ENCODE measurements around the gene UBE2E2. TPM values are rescaled to one million over a fixed set of nuclear protein-coding genes. Genes with fewer than 3 reads are reported as not detected.

The UBE2E2 gene
- total RNA-seq, 4 donors from 2014 or later, result 3.1 to 58.5 (median 25.0) TPM

- Histone ChIP-seq H3K4me3 (no peak overlapping the region), H3K36me3 (no peaks in the 10 kb centered on the region), H3K4me1 (no peaks in the 10 kb centered on the region), H3K27ac (no peak overlapping the region), H3K27me3 (no peaks in the 10 kb centered on the region), H3K9me3 (no peaks in the 10 kb centered on the region)
- intact Hi-C loops (cut with DNase I; ENCODE audit: low total_unique reads), result no loop called here
- TF ChIP-seq, protein P1, sequence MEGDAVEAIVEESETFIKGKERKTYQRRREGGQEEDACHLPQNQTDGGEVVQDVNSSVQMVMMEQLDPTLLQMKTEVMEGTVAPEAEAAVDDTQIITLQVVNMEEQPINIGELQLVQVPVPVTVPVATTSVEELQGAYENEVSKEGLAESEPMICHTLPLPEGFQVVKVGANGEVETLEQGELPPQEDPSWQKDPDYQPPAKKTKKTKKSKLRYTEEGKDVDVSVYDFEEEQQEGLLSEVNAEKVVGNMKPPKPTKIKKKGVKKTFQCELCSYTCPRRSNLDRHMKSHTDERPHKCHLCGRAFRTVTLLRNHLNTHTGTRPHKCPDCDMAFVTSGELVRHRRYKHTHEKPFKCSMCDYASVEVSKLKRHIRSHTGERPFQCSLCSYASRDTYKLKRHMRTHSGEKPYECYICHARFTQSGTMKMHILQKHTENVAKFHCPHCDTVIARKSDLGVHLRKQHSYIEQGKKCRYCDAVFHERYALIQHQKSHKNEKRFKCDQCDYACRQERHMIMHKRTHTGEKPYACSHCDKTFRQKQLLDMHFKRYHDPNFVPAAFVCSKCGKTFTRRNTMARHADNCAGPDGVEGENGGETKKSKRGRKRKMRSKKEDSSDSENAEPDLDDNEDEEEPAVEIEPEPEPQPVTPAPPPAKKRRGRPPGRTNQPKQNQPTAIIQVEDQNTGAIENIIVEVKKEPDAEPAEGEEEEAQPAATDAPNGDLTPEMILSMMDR (IDR thresholded peaks at IDR 0.05), result no peak
- no peak for DNase-seq
These were observed 39.0 kb downstream of the UBE2E2 start for GRCh38 chr3:23242106-23242505.

DNA sequence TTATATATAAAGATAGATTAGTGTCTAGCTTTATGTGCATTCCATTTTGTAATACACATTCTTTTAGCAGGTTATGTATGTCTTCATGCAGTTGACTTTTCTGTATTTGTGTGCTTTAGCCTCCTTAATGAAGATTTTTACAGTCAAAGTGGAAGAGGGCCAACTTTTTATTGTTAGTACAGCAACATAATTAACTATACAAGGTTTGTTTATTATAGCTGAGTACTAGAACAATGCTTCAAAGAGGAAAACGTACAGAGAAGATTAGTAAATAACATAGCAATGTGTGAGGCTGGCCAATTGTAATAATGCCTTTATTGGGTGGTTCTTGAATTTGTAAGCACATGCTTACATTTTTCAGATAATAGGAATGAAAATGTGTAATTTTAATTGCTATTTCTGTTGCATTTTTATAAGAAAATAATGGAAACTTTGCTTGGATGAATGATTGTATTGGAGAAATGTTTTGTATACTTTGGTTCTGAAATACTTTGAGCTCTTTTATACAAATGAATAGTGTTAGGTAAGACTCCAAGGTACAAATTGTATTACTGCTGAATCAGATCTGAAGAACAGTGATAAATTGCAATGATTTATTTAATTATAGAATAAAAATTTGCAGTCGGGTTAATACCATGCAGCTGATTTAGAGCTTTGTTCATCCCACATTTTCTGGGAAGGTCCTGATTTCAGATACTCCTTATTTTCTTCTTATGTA is 41.4 kb downstream of the UBE2E2 start:
- Histone ChIP-seq H3K9me3 (no peaks in the 10 kb centered on the region), H3K4me1 (no peaks in the 10 kb centered on the region), H3K27me3 (no peaks in the 10 kb centered on the region), H3K27ac (no peak overlapping the region), H3K36me3 (no peaks in the 10 kb centered on the region), H3K4me3 (no peak overlapping the region)
- intact Hi-C loops (cut with DNase I; ENCODE audit: low total_unique reads), result no loop called here
- TF ChIP-seq, protein P1 (IDR thresholded peaks at IDR 0.05), result no peak
- TF ChIP-seq POLR2A (IDR thresholded peaks at IDR 0.05), result no peak
- DNase-seq, result no peak

DNA sequence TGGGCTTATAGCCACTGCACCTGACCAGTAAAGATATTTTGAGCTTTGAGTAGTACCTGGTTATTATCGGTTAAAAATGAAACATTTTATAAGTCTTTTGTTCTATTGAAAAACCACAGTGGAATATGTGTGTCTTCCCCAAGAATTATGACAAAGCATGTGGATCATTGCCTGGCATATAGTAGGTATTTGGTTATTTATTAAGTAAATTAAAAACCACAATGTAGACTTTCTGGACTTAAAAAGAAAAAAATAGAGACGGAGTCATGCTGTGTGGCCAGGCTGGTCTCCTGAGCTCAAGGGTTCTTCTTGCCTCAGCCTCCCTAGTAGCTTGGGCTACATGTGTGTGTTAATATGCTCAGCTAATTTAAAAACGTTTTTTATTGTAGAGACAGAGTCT is 43.5 kb downstream of the UBE2E2 start:
- no peak for DNase-seq
- intact Hi-C loops (cut with DNase I; ENCODE audit: low total_unique reads), result no loop called here
- Histone ChIP-seq H3K36me3 (no peaks in the 10 kb centered on the region), H3K27me3 (no peaks in the 10 kb centered on the region), H3K27ac (no peak overlapping the region), H3K4me3 (no peak overlapping the region), H3K9me3 (no peaks in the 10 kb centered on the region), H3K4me1 (no peaks in the 10 kb centered on the region)
- TF ChIP-seq POLR2A (IDR thresholded peaks at IDR 0.05), result no peak
- TF ChIP-seq, protein P1 (IDR thresholded peaks at IDR 0.05), result no peak

DNA sequence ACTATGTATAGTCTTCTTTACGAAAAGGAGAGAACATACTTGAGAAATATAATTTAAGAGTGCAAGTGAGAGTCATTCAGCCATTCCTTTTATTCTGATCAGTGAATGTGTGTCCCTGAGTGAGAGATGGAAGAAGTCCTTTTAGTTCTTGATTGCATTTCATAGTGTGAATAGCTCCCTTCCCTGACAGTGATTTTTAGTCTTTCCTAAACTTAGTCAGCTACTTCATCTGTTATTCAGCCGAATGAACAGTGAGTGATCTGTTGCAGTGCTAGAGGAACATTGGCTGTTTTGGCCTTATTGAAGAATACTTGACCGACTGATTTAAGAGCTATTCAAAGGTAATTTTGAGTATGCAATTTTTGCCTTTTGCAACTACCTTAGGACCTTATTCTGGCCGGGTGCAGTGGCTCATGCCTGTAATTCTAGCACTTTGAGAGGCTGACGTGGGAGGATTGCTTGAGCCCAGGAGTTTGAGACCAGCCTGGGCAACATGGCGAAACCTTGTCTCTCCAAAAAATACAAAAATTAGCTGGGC is 45.5 kb downstream of the UBE2E2 start:
- Histone ChIP-seq H3K9me3 (no peaks in the 10 kb centered on the region), H3K27me3 (no peaks in the 10 kb centered on the region), H3K4me3 (no peak overlapping the region), H3K27ac (no peak overlapping the region), H3K36me3 (no peaks in the 10 kb centered on the region), H3K4me1 (no peaks in the 10 kb centered on the region)
- TF ChIP-seq, protein P1 (IDR thresholded peaks at IDR 0.05), result no peak
- intact Hi-C loops (cut with DNase I; ENCODE audit: low total_unique reads), result no loop called here
- DNase-seq, result no peak

DNA sequence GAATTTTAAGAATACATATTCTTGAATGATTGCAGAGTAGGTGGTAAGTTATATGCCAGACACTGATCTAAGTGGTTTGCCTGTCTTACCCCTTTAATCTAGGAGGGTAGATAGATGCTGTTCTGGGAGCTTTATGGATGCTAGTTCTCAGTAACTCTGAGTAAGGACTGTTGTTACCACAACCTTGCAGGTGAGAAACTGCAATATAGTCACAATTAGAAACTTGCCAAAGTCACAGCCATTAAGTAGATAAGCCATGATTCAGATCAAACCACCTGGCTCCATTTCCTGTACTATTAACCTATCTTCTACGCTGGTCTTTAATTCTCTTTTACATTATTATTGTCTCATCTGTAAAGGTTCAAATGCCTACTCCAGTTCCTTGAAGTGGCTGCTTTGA is 46.8 kb downstream of the UBE2E2 start:
- Histone ChIP-seq H3K9me3 (no peaks in the 10 kb centered on the region), H3K4me1 (no peaks in the 10 kb centered on the region), H3K36me3 (no peaks in the 10 kb centered on the region), H3K27me3 (no peaks in the 10 kb centered on the region), H3K27ac (no peak overlapping the region), H3K4me3 (no peak overlapping the region)
- DNase-seq, result no peak
- intact Hi-C loops (cut with DNase I; ENCODE audit: low total_unique reads), result no loop called here
- no peak for TF ChIP-seq POLR2A (IDR thresholded peaks at IDR 0.05)
- TF ChIP-seq, protein P1 (IDR thresholded peaks at IDR 0.05), result no peak
